IPS-NIHi11 (cell line): ENCODE results near the gene OCA2.

ENCODE experiments used
- DNase-seq: peaks from one replicate; pipeline ENCODE4 v3.0.0; 2012; ENCODE audit warnings: mixed read lengths, low spot score

The OCA2 gene

DNA sequence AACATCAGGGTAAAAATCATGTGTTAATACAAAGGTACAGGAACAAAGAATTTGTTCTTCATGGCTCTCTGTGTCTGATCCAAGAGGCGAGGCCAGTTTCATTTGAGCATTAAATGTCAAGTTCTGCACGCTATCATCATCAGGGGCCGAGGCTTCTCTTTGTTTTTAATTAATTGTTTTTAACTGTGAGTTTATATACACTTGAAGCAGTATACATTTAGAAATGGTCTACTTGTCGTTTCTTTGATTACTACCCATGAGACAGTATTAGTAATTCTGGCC lies 21.2 kb upstream of the OCA2 start:
- no peak for DNase-seq

DNA sequence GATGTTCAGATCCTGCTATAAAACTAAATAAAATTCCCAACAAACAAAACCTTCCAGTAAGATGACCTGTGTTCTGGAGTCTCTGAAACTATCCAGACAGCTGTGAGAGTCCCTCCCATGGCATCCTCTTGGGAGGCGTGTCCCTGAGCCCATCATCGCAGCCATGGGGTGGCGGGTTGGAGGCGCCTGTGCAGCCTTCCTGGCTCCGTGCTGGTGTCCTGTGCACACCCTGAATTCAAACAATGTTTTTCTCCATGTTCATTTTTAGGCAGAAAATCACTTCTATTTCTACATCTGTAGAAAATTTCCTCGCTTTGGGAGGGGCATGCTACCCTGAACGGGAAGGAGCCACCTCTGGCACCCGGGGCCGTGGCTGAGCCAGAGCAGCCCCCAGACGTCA lies 19.4 kb upstream of the OCA2 start:
- DNase-seq: no peak

- no peak for DNase-seq
These were observed 19.0 kb upstream of the OCA2 start for GRCh38 chr15:28118083-28118482.

DNA sequence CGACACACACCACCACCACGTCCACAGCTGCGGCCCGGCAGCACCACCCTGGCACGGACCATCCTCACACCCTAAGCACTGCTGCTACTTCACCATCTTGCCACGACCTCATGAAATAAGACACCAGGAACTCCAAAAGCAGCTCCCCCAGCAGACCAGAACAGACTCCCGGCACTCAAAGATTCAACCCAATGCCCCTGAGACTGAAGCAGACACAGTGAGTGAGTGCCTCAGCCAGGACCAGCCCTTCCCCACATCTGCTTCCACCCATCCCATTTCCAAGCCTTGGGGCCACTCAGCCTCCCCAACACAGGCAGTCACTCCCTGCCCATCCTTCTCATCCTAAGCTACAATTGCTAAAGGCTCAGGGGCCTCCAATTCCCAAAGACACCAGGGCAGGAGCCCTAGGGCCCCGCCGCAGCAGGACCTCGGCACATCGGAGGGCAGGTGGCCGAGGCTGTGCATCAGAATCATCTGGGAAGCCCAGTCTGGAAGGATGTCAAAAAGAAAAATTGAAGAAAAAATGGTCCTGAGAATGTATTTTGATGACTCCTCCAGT lies 18.4 kb upstream of the OCA2 start:
- no peak for DNase-seq

GRCh38 chr15:28116521-28117431 lies 17.7 kb upstream of the OCA2 start:
- DNase-seq: no peak

DNA sequence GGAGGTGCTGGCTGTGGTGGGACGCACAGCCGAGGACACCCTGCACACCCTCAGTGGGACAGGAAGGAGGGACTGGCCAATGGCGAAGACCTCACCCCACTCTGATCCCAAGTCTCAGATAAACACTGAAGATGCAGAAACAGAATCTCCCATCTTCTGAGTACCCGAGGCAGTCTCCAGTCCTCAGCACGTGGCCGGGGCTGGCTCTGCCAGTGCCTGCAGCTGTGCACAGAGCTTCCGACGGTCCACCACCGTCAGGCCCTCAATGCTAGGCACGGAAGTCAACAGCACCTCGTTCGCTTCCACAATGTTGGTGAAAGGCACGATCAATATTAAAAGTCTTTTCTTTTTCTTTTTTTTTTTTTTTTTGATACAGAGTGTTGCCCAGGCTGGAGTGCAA lies 16.8 kb upstream of the OCA2 start:
- DNase-seq: no peak

DNA sequence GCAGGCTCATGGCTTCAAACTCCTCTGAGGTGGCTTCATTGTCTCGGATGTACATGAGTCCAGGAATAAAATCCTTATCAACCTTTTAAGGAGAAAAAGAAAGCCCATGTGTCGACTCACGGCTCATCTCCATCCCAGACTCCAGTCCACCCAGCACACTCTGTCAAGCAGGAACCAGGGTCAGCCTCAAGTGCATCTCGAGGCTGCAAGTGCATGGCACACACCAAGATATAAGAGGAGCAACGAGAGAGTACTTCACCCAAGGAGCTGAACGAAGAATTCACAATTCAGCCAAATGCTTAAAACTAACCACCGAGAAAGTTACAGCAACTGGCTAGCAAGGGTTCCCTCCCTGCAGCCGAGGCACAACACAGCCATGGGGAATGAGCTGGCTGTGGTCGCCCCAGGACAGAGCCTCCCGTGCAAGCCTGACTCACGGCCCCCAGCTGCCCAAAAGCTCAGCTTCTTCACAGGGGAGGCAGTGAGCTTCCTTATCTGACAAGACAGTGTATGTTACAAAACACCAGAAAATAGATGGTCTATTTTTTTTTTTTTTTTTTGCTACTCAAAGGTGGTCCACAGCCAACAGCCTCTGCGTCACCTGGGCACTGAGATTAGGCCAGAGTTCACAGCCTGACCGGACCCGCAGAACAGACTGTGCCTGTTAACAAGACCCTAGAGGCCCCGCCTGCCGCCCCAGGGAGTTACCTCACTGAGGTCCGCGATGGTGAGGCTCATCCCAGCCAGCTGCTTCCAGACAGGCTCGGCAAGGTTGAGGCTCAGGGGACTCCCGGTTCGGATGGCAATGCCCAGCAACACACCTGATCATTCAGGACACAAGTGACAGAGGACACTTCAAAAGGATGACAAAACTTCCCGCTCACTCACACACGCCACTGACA lies 15.9 kb upstream of the OCA2 start:
- no peak for DNase-seq

DNA sequence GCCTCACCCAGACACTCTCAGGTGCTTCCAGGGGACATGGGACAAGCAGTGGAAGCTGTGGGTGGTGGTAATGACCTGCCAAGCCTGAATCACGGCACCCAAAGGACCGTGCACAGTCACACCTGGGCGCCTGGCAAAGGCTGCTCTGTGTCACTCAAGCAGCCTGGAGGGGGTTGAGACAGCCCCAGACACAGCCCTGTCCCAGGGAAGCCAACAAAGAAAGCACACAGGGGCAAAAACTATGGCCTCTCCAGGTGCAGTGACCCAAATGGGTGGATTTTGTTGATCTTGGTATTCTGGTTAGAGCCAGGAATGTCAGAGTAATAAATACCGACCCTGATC lies 15.0 kb upstream of the OCA2 start:
- no peak for DNase-seq

- no peak for DNase-seq
These were observed 14.4 kb upstream of the OCA2 start for GRCh38 chr15:28113394-28114113.

- DNase-seq: no peak
These were observed 13.8 kb upstream of the OCA2 start for GRCh38 chr15:28112962-28113361.

- no peak for DNase-seq
These were observed 13.1 kb upstream of the OCA2 start for GRCh38 chr15:28112101-28112760.

- DNase-seq: no peak
These were observed 12.4 kb upstream of the OCA2 start for GRCh38 chr15:28111543-28111942.

DNA sequence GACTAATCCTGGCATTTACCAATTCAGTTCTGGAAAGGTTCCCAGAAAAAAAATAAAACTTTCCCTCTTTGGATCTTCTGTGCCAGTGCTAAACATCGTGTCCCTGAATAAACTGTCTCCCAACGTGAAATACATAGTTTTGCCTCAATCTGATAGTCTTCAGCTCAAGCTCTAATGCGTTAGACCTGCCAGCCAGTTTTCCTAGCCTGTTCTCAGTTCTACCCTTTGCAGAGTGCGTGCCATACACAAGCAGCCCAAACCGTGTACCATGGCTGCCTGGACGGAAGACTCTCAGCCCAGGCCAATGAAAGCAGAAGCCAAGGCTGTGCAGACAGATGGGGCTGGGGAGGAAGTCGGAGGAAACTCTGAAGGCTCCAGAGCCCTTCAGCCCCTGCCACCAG lies 11.4 kb upstream of the OCA2 start:
- no peak for DNase-seq

GRCh38 chr15:28109626-28110455 lies 10.7 kb upstream of the OCA2 start:
- DNase-seq: no peak

- no peak for DNase-seq
These were observed 8.8 kb upstream of the OCA2 start for GRCh38 chr15:28107904-28108275.

DNA sequence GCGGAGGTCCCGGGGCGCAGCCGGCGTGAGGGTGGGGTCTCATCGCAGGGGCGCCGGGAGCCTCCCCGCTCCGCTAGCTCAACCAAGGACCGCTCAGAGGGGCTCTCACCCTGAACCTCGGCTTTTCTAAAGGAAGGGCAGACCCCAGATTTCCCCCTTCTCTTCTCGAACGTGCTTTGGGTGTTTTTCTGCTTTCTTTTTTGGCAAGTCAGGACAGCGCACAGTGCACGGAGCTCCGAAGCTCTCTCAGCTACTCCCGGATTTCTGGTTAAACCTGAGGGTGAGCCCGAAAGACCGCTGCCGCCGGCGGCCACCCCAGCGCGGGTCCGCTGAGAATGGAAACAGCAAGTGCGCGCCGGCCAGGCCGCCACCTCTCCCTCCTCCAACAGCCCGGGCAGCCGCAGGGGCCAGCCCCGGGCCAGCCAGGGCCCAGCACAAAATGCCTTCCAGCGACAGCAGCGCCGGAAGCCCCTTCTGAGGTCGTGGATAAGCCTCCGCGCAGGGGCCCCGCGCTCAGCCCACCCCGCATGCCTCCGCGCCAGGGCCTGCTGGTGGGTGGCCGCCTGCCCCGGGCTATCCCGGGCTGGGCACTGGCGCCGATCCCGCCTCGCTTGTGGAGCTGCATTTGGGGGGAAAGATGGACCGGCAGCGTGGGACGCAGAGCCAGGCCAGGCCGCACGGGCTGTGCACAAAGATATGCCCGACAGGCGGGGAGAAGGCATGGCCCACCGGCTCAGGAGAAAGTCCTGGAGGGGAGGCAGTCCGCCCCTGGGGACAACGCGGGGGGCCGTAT lies 8.2 kb upstream of the OCA2 start:
- peak; percentile 71 for DNase-seq

- peak; percentile 62 for DNase-seq
These were observed 7.4 kb upstream of the OCA2 start for GRCh38 chr15:28106294-28107110.

DNA sequence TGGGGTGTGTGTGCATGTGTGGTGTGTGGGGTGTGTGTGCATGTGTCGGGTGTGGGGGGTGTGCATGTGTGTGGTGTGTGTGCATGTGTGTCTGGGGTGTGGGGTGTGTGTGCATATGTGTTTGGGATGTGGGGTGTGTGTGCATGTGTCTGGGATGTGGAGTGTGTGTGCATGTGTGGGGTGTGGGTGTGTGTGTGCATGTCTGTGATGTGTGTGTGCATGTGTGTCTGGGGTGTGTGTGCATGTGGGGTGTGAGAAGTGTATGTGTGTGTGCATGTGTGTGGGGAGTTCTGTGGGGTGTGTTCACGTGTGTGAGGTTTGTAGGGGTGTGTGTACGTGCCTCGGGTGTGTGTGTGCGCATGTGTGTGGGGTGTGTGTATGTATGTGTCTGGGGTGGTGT lies 6.7 kb upstream of the OCA2 start:
- DNase-seq: no peak

- DNase-seq: no peak
These were observed 6.2 kb upstream of the OCA2 start for GRCh38 chr15:28105224-28105791.
